Astrocyte (in vitro differentiated cells and primary cell): ENCODE data around the gene ERC1. TPM values are rescaled to one million over a fixed set of nuclear protein-coding genes. Genes with fewer than 3 reads are reported as not detected.

Experiments
- DNase-seq: peaks from one replicate; pipeline ENCODE4 v3.0.0-alpha.2; 2010; ENCODE audit warnings: low read depth
- FAIRE-seq: peaks from 2 replicates; lab custom pipeline; 2011; peaks lifted over from hg19 to GRCh38; lab: Jason Lieb, UNC
- H2AFZ ChIP-seq: 2 replicates; pipeline ENCODE4 v1.6.0; 2012; ENCODE audit warnings: low read depth, low read length, inconsistent platforms
- H3K27ac ChIP-seq: 2 replicates; pipeline ENCODE4 v1.5.1; 2011; ENCODE audit warnings: low read depth, low read length, inconsistent platforms
- H3K27me3 ChIP-seq: 2 replicates; pipeline ENCODE4 v1.6.0; 2011; ENCODE audit warnings: low read length, inconsistent platforms; ENCODE audit not compliant: insufficient read depth
- H3K36me3 ChIP-seq: 2 replicates; pipeline ENCODE4 v1.5.1; 2011; ENCODE audit warnings: low read length, inconsistent platforms; ENCODE audit not compliant: insufficient read depth
- H3K4me1 ChIP-seq: 2 replicates; pipeline ENCODE4 v1.5.1; 2011; ENCODE audit warnings: low read length, inconsistent platforms; ENCODE audit not compliant: insufficient read depth
- H3K4me2 ChIP-seq: 2 replicates; pipeline ENCODE4 v1.6.0; 2012; ENCODE audit warnings: low read length, inconsistent platforms
- H3K4me3 ChIP-seq: 2 replicates; pipeline ENCODE4 v1.5.1; 2011; ENCODE audit warnings: low read depth, mild to moderate bottlenecking, low read length, inconsistent platforms; ENCODE audit not compliant: insufficient read depth
- H3K79me2 ChIP-seq: 2 replicates; pipeline ENCODE4 v1.6.0; 2012; ENCODE audit warnings: mild to moderate bottlenecking, low read length, inconsistent platforms; ENCODE audit not compliant: insufficient read depth
- H3K9ac ChIP-seq: 2 replicates; pipeline ENCODE4 v1.6.0; 2012; ENCODE audit warnings: mild to moderate bottlenecking, low read length, inconsistent platforms
- H3K9me3 ChIP-seq: 2 replicates; pipeline ENCODE4 v1.5.1; 2012; ENCODE audit warnings: low read depth, mild to moderate bottlenecking, low read length, inconsistent platforms; ENCODE audit not compliant: insufficient read depth
- H4K20me1 ChIP-seq: 2 replicates; pipeline ENCODE4 v1.6.0; 2012; ENCODE audit warnings: low read length, inconsistent platforms; ENCODE audit not compliant: insufficient read depth
- H3K27ac Mint-ChIP-seq: one replicate; pipeline ENCODE4 v1.8.0; 2021; ENCODE audit warnings: mild to moderate bottlenecking, mixed read lengths; ENCODE audit not compliant: unreplicated experiment
- H3K27me3 Mint-ChIP-seq: one replicate; pipeline ENCODE4 v1.8.0; 2021; ENCODE audit warnings: low read depth, mixed read lengths; ENCODE audit not compliant: unreplicated experiment
- H3K36me3 Mint-ChIP-seq: one replicate; pipeline ENCODE4 v1.8.0; 2021; ENCODE audit warnings: low read depth, mixed read lengths; ENCODE audit not compliant: unreplicated experiment
- H3K4me1 Mint-ChIP-seq: one replicate; pipeline ENCODE4 v1.8.0; 2021; ENCODE audit warnings: low read depth, mixed read lengths; ENCODE audit not compliant: unreplicated experiment
- H3K4me3 Mint-ChIP-seq: one replicate; pipeline ENCODE4 v1.8.0; 2021; ENCODE audit warnings: mild to moderate bottlenecking, moderate library complexity, mixed read lengths; ENCODE audit not compliant: unreplicated experiment
- H3K9me3 Mint-ChIP-seq: one replicate; pipeline ENCODE4 v1.8.0; 2021; ENCODE audit warnings: mild to moderate bottlenecking, mixed read lengths; ENCODE audit not compliant: unreplicated experiment
- CTCF ChIP-seq: IDR thresholded peaks from 2 replicates; pipeline ENCODE4 v1.5.1; 2011; ENCODE audit warnings: low read depth, mild to moderate bottlenecking, inconsistent platforms, low read length, moderate library complexity; ENCODE audit not compliant: insufficient read depth
- EZH2 ChIP-seq: IDR thresholded peaks from 2 replicates; pipeline ENCODE4 v1.6.1; 2012; ENCODE audit warnings: mild to moderate bottlenecking, low read length, inconsistent platforms; ENCODE audit not compliant: insufficient read depth
- total RNA-seq: library from RNA; stranded (reverse); gene quantifications from 2 replicates; pipeline ENCODE4 v1.2.1, GENCODE V29; 2021

ERC1 gene
- total RNA-seq, 1 donor from 2014 or later: 67.1 TPM

GRCh38 chr12:1383758-1384157 lies 392.7 kb downstream of the ERC1 start:
- H3K4me1 Mint-ChIP-seq: no peaks in the 10 kb centered on the region
- Histone ChIP-seq H3K4me3 (no peak overlapping the region), H3K9ac (no peak overlapping the region), H3K4me1 (no peaks in the 10 kb centered on the region), H2AFZ (no peak overlapping the region), H3K27ac (no peak overlapping the region), H3K36me3 (no peaks in the 10 kb centered on the region), H3K9me3 (no peaks in the 10 kb centered on the region), H3K4me2 (no peak overlapping the region), H3K79me2 (no peaks in the 10 kb centered on the region), H3K27me3 (no peaks in the 10 kb centered on the region), H4K20me1 (no peaks in the 10 kb centered on the region)
- H3K4me3 Mint-ChIP-seq: no peak overlapping the region
- H3K27ac Mint-ChIP-seq: no peak overlapping the region
- DNase-seq: no peak
- TF ChIP-seq EZH2 (no peak), CTCF (no peak)
- H3K36me3 Mint-ChIP-seq: peaks cover 13% of the 10 kb centered on the region
- H3K9me3 Mint-ChIP-seq: peaks cover 2% of the 10 kb centered on the region
- FAIRE-seq: no peak
- no peaks in the 10 kb centered on the region for H3K27me3 Mint-ChIP-seq

GRCh38 chr12:1384910-1385309 lies 393.9 kb downstream of the ERC1 start:
- H3K4me2 ChIP-seq: no peak overlapping the region
- Mint-ChIP-seq H3K36me3 (peaks cover 11% of the 10 kb centered on the region), H3K27ac (no peak overlapping the region)

More at GRCh38 chr12:1384910-1385309, 393.9 kb downstream of the ERC1 start:
- no peaks in the 10 kb centered on the region for H3K79me2 ChIP-seq
- H3K27me3 ChIP-seq: no peaks in the 10 kb centered on the region
- no peak overlapping the region for H3K4me3 ChIP-seq
- no peaks in the 10 kb centered on the region for H3K36me3 ChIP-seq
- no peak overlapping the region for H2AFZ ChIP-seq
- no peak overlapping the region for H3K4me3 Mint-ChIP-seq
- H3K9me3 ChIP-seq: no peaks in the 10 kb centered on the region
- H3K9me3 Mint-ChIP-seq: peaks cover 2% of the 10 kb centered on the region
- no peaks in the 10 kb centered on the region for H4K20me1 ChIP-seq
- no peak for TF ChIP-seq EZH2
- TF ChIP-seq CTCF: no peak
- no peaks in the 10 kb centered on the region for H3K27me3 Mint-ChIP-seq
- no peak overlapping the region for H3K9ac ChIP-seq
- FAIRE-seq (no peak), DNase-seq (no peak)
- H3K4me1 Mint-ChIP-seq: no peaks in the 10 kb centered on the region
- H3K27ac ChIP-seq: no peak overlapping the region
- H3K4me1 ChIP-seq: no peaks in the 10 kb centered on the region
